Measurements from ENCODE around the gene WSCD2.

DNA sequence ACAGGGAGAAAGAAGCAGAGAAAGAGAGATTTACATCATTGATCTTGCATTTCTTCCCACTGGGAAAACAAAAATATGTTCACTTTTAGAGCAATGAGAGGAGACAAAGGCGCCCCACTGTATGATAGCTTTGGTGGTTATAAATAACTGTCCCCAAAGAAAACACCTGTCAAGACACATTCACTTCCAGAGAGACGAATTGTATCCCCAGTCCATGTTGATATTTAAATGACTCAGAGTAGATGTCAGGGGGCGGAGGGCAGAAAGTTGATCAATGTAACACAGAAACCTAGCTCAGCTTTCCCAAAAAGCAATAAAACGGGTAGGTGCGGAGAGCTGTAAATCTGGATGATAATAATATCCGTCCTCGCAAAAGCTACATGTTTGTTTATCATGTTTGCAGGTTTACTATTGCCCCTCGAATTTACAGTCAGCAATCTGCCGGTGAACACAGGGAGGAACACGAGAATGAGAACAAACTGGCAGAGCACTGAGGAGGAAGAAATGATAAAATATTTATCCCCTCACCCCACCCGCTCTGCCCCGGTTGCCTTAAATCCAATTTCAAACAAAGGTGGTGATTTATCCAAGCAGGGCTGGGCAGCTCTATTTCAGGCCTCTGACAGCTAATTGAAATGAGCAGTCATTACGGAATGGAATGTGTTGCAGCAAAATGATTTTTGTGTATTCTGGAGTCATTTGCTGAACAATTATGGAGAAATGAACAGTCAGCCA, 125.6 kb downstream of the WSCD2 start:
- TF ChIP-seq POLR2A (IDR thresholded peaks at IDR 0.05): no peak
- TF ChIP-seq, protein P1, sequence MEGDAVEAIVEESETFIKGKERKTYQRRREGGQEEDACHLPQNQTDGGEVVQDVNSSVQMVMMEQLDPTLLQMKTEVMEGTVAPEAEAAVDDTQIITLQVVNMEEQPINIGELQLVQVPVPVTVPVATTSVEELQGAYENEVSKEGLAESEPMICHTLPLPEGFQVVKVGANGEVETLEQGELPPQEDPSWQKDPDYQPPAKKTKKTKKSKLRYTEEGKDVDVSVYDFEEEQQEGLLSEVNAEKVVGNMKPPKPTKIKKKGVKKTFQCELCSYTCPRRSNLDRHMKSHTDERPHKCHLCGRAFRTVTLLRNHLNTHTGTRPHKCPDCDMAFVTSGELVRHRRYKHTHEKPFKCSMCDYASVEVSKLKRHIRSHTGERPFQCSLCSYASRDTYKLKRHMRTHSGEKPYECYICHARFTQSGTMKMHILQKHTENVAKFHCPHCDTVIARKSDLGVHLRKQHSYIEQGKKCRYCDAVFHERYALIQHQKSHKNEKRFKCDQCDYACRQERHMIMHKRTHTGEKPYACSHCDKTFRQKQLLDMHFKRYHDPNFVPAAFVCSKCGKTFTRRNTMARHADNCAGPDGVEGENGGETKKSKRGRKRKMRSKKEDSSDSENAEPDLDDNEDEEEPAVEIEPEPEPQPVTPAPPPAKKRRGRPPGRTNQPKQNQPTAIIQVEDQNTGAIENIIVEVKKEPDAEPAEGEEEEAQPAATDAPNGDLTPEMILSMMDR (IDR thresholded peaks at IDR 0.05): no peak

Measured in ovary (tissue), 3 donors.